Neural crest cell (in vitro differentiated cells): ENCODE data around the gene SPSB4. TPM values are rescaled to one million over a fixed set of nuclear protein-coding genes. Genes with fewer than 3 reads are reported as not detected.

Experiments used
- DNase-seq: peaks from one replicate; pipeline ENCODE4 v3.0.0; 2021; ENCODE audit warnings: low read depth, mixed read lengths, low spot score
- H3K27ac Mint-ChIP-seq: one replicate; pipeline ENCODE4 v1.8.0; 2021; ENCODE audit warnings: mild to moderate bottlenecking, mixed read lengths; ENCODE audit not compliant: unreplicated experiment
- H3K27me3 Mint-ChIP-seq: 2 replicates; pipeline ENCODE4 v1.8.0; 2021; ENCODE audit warnings: low read depth, mild to moderate bottlenecking, mixed read lengths
- H3K36me3 Mint-ChIP-seq: 2 replicates; pipeline ENCODE4 v1.8.0; 2021; ENCODE audit warnings: low read depth, mild to moderate bottlenecking, mixed read lengths
- H3K4me1 Mint-ChIP-seq: 2 replicates; pipeline ENCODE4 v1.8.0; 2021; ENCODE audit warnings: mixed read lengths
- H3K4me3 Mint-ChIP-seq: one replicate; pipeline ENCODE4 v1.8.0; 2021; ENCODE audit warnings: mild to moderate bottlenecking, mixed read lengths
- H3K9me3 Mint-ChIP-seq: 2 replicates; pipeline ENCODE4 v1.8.0; 2021; ENCODE audit warnings: mixed read lengths
- CTCF ChIP-seq: fragments of 200-600 bp; sonication (generic); conservative IDR thresholded peaks from 2 replicates; pipeline ENCODE4 v1.5.0; 2021; ENCODE audit warnings: antibody characterized with exemption, mild to moderate bottlenecking
- total RNA-seq: library from RNA; stranded (reverse); gene quantifications from 2 replicates; pipeline ENCODE4 v1.2.1, GENCODE V29; 2021

SPSB4 gene
- total RNA-seq, 1 donor from 2014 or later, result 35.1 TPM

GRCh38 chr3:141065841-141066805, 15.0 kb downstream of the SPSB4 start:
- Mint-ChIP-seq H3K27me3 (peaks cover 2% of the 10 kb centered on the region), H3K36me3 (peaks cover 5% of the 10 kb centered on the region), H3K4me1 (peaks cover 52% of the 10 kb centered on the region), H3K9me3 (no peaks in the 10 kb centered on the region), H3K27ac (no peak overlapping the region), H3K4me3 (no peak overlapping the region)
- DNase-seq, result no peak
- no peak for TF ChIP-seq CTCF

GRCh38 chr3:141067206-141067974, 16.2 kb downstream of the SPSB4 start:
- TF ChIP-seq CTCF, result no peak
- Mint-ChIP-seq H3K4me3 (no peak overlapping the region), H3K27ac (no peak overlapping the region), H3K4me1 (peaks cover 64% of the 10 kb centered on the region), H3K36me3 (peaks cover 5% of the 10 kb centered on the region), H3K9me3 (no peaks in the 10 kb centered on the region), H3K27me3 (peaks cover 4% of the 10 kb centered on the region)
- no peak for DNase-seq

GRCh38 chr3:141070229-141070628, 19.1 kb downstream of the SPSB4 start:
- peaks cover 75% of the 10 kb centered on the region for H3K4me1 Mint-ChIP-seq
- no peak for TF ChIP-seq CTCF
- no peak for DNase-seq
- H3K4me3 Mint-ChIP-seq, result no peak overlapping the region
- H3K9me3 Mint-ChIP-seq, result no peaks in the 10 kb centered on the region
- no peak overlapping the region for H3K27ac Mint-ChIP-seq
- peaks cover 4% of the 10 kb centered on the region for H3K27me3 Mint-ChIP-seq
- H3K36me3 Mint-ChIP-seq, result peaks cover 5% of the 10 kb centered on the region

GRCh38 chr3:141070727-141071357, 19.7 kb downstream of the SPSB4 start:
- peak overlapping the region; percentile 75 for H3K4me3 Mint-ChIP-seq
- H3K36me3 Mint-ChIP-seq, result peaks cover 5% of the 10 kb centered on the region
- no peak for DNase-seq
- peak overlapping the region; percentile 46 for H3K27ac Mint-ChIP-seq
- no peak for TF ChIP-seq CTCF
- peaks cover 78% of the 10 kb centered on the region for H3K4me1 Mint-ChIP-seq
- peaks cover 4% of the 10 kb centered on the region for H3K27me3 Mint-ChIP-seq
- no peaks in the 10 kb centered on the region for H3K9me3 Mint-ChIP-seq

- no peak for TF ChIP-seq CTCF
- H3K27me3 Mint-ChIP-seq, result peaks cover 4% of the 10 kb centered on the region
- peaks cover 4% of the 10 kb centered on the region for H3K36me3 Mint-ChIP-seq
- H3K27ac Mint-ChIP-seq, result peak overlapping the region; percentile 63
- no peak overlapping the region for H3K4me3 Mint-ChIP-seq
- no peak for DNase-seq
- H3K4me1 Mint-ChIP-seq, result peaks cover 87% of the 10 kb centered on the region
- H3K9me3 Mint-ChIP-seq, result no peaks in the 10 kb centered on the region
Measured at GRCh38 chr3:141071681-141072260, 20.6 kb downstream of the SPSB4 start.
